IMR-90 (cell line): ENCODE results near the gene FLT3LG. TPM values are rescaled to one million over a fixed set of nuclear protein-coding genes. Genes with fewer than 3 reads are reported as not detected.

Experiments
- ATAC-seq: fragments of 200-7000 bp; cut with Tn5 transposase; 2 replicates; pipeline ENCODE4 v1.9.1; 2020; ENCODE audit warnings: low read depth, mild to moderate bottlenecking, moderate library complexity
- BruUV-seq: library from RNA; stranded (reverse); fragments of 400-500 nt; replicated peaks from 2 replicates; lab custom pipeline; 2021; lab: Mats Ljungman, UMichigan
- CTCF ChIA-PET: fragments of 300-600 bp; formaldehyde crosslinking; extraction: SDS; loops from one replicate; lab custom pipeline; 2021; ENCODE audit warnings: antibody characterized with exemption; lab: Yijun Ruan, JAX
- POLR2A ChIA-PET: fragments of 300-600 bp; sonication (Branson Sonifier 250); formaldehyde crosslinking; loops from one replicate; lab custom pipeline; 2022; ENCODE audit warnings: antibody characterized with exemption; ENCODE audit not compliant: unreplicated experiment; lab: Charles Lee
- DNase-seq: peaks from one replicate; pipeline ENCODE4 v3.0.0; 2013
- H2AFZ ChIP-seq: replicated peaks from 2 replicates; pipeline ENCODE3; 2013; ENCODE audit warnings: low read length, mild to moderate bottlenecking; ENCODE audit not compliant: poor library complexity
- H2AK5ac ChIP-seq: 2 replicates; pipeline ENCODE4 v1.6.1; 2013; ENCODE audit warnings: low read depth, low read length, inconsistent platforms
- H2AK9ac ChIP-seq: replicated peaks from 2 replicates; pipeline ENCODE3; 2013; ENCODE audit warnings: mild to moderate bottlenecking, low read depth, low read length, moderate library complexity; ENCODE audit not compliant: poor library complexity
- H2BK120ac ChIP-seq: 2 replicates; pipeline ENCODE4 v1.6.1; 2013; ENCODE audit warnings: low read depth, low read length, inconsistent platforms
- H2BK15ac ChIP-seq: 3 replicates; pipeline ENCODE4 v1.6.1; 2013; ENCODE audit warnings: low read depth, low read length, inconsistent platforms
- H2BK20ac ChIP-seq: 2 replicates; pipeline ENCODE4 v1.6.1; 2013; ENCODE audit warnings: low read depth, mild to moderate bottlenecking, inconsistent platforms, low read length, moderate library complexity
- H2BK5ac ChIP-seq: 2 replicates; pipeline ENCODE4 v1.6.1; 2013; ENCODE audit warnings: mild to moderate bottlenecking, low read depth, low read length, inconsistent platforms; ENCODE audit not compliant: poor library complexity, severe bottlenecking
- H3K14ac ChIP-seq: replicated peaks from 2 replicates; pipeline ENCODE4 v1.6.1; 2013; ENCODE audit warnings: low read depth, low read length, inconsistent platforms
- H3K18ac ChIP-seq: 2 replicates; pipeline ENCODE4 v1.6.1; 2013; ENCODE audit warnings: low read depth, low read length, control low read depth
- H3K23ac ChIP-seq: 2 replicates; pipeline ENCODE4 v1.6.1; 2013; ENCODE audit warnings: low read depth, low read length, inconsistent platforms
- H3K27ac ChIP-seq: 2 replicates; pipeline ENCODE4 v1.5.1; 2013; ENCODE audit warnings: mild to moderate bottlenecking, control low read depth, low read length; ENCODE audit not compliant: insufficient read depth
- H3K27me3 ChIP-seq: 2 replicates; pipeline ENCODE4 v1.6.1; 2013; ENCODE audit warnings: low read length; ENCODE audit not compliant: control insufficient read depth, insufficient read depth
- H3K36me3 ChIP-seq: 2 replicates; pipeline ENCODE4 v1.6.1; 2013; ENCODE audit warnings: low read length, mixed read lengths; ENCODE audit not compliant: control insufficient read depth, insufficient read depth
- H3K4ac ChIP-seq: 2 replicates; pipeline ENCODE4 v1.6.1; 2013; ENCODE audit warnings: low read depth, low read length, inconsistent platforms
- H3K4me1 ChIP-seq: 2 replicates; pipeline ENCODE4 v1.6.1; 2013; ENCODE audit warnings: low read length, mixed read lengths; ENCODE audit not compliant: control insufficient read depth, insufficient read depth
- H3K4me2 ChIP-seq: 2 replicates; pipeline ENCODE4 v1.6.1; 2013; ENCODE audit warnings: low read depth, mild to moderate bottlenecking, control low read depth, low read length, moderate library complexity
- H3K4me3 ChIP-seq: 2 replicates; pipeline ENCODE4 v1.5.1; 2013; ENCODE audit warnings: low read depth, mild to moderate bottlenecking, control low read depth, low read length, moderate library complexity; ENCODE audit not compliant: insufficient read depth
- H3K56ac ChIP-seq: 2 replicates; pipeline ENCODE4 v1.6.1; 2013; ENCODE audit warnings: low read length, inconsistent platforms; ENCODE audit not compliant: insufficient read depth; ENCODE audit errors: extremely low read depth
- H3K79me1 ChIP-seq, 2 experiments: 2 replicates each; pipeline ENCODE4 v1.6.1; 2013; ENCODE audit warnings: low read length in 2 of 2, inconsistent platforms in 1 of 2, low read depth in 1 of 2
- H3K9ac ChIP-seq: 2 replicates; pipeline ENCODE4 v1.6.1; 2013; ENCODE audit warnings: low read depth, low read length, control low read depth
- H3K9me1 ChIP-seq: 2 replicates; pipeline ENCODE4 v1.6.1; 2013; ENCODE audit warnings: low read length, inconsistent platforms; ENCODE audit not compliant: insufficient read depth
- H3K9me3 ChIP-seq: 2 replicates; pipeline ENCODE4 v1.6.1; 2013; ENCODE audit warnings: low read length; ENCODE audit not compliant: control insufficient read depth, insufficient read depth
- H4K20me1 ChIP-seq: 2 replicates; pipeline ENCODE4 v1.6.1; 2013; ENCODE audit warnings: low read length, inconsistent platforms; ENCODE audit not compliant: insufficient read depth
- H4K5ac ChIP-seq: 2 replicates; pipeline ENCODE4 v1.6.1; 2013; ENCODE audit warnings: mild to moderate bottlenecking, low read depth, low read length, control low read depth
- H4K8ac ChIP-seq, 2 experiments: 2 replicates each; pipeline ENCODE4 v1.6.1; 2013; ENCODE audit warnings: low read depth in 2 of 2, low read length in 2 of 2, control low read depth in 1 of 2, inconsistent platforms in 1 of 2
- H4K91ac ChIP-seq: 2 replicates; pipeline ENCODE4 v1.6.1; 2013; ENCODE audit warnings: low read depth, low read length, inconsistent platforms; ENCODE audit not compliant: insufficient read depth
- BHLHE40 ChIP-seq: fragments of 150-350 bp; IDR thresholded peaks from 2 replicates; pipeline ENCODE4 v1.6.1; 2016; ENCODE audit warnings: mild to moderate bottlenecking, low read depth, low read length
- CEBPB ChIP-seq: IDR thresholded peaks from 2 replicates; pipeline ENCODE4 v1.6.1; 2012; ENCODE audit warnings: low read depth, low read length, improper control_type of control experiment
- CHD1 ChIP-seq: IDR thresholded peaks from 2 replicates; pipeline ENCODE4 v1.6.1; 2012; ENCODE audit warnings: low read depth, low read length, improper control_type of control experiment
- CTCF ChIP-seq: conservative IDR thresholded peaks from 2 replicates; pipeline ENCODE4 v1.5.1; 2012; ENCODE audit warnings: mild to moderate bottlenecking, low read depth, low read length, improper control_type of control experiment
- ELK1 ChIP-seq: fragments of 150-350 bp; IDR thresholded peaks from 2 replicates; pipeline ENCODE4 v1.6.1; 2016; ENCODE audit warnings: low read depth, mild to moderate bottlenecking, low read length, moderate library complexity, borderline replicate concordance
- FOS ChIP-seq: fragments of 150-350 bp; IDR thresholded peaks from 2 replicates; pipeline ENCODE4 v1.6.1; 2016; ENCODE audit warnings: low read depth, low read length
- MAFK ChIP-seq: IDR thresholded peaks from 2 replicates; pipeline ENCODE4 v1.6.1; 2012; ENCODE audit warnings: low read depth, low read length, improper control_type of control experiment
- MAZ ChIP-seq: IDR thresholded peaks from 2 replicates; pipeline ENCODE4 v1.6.1; 2012; ENCODE audit warnings: low read depth, mild to moderate bottlenecking, low read length, improper control_type of control experiment, moderate library complexity, borderline replicate concordance
- MXI1 ChIP-seq: IDR thresholded peaks from 2 replicates; pipeline ENCODE4 v1.6.1; 2012; ENCODE audit warnings: low read depth, mild to moderate bottlenecking, low read length, moderate library complexity, borderline replicate concordance
- NFE2L2 ChIP-seq: fragments of 150-350 bp; IDR thresholded peaks from 2 replicates; pipeline ENCODE4 v1.6.1; 2016; ENCODE audit warnings: low read depth, mild to moderate bottlenecking, low read length
- POLR2A ChIP-seq: IDR thresholded peaks from 2 replicates; pipeline ENCODE4 v1.6.1; 2012; ENCODE audit warnings: mild to moderate bottlenecking, low read depth, low read length
- RAD21 ChIP-seq: IDR thresholded peaks from 2 replicates; pipeline ENCODE4 v1.6.1; 2012; ENCODE audit warnings: low read length, improper control_type of control experiment
- RCOR1 ChIP-seq: IDR thresholded peaks from 2 replicates; pipeline ENCODE4 v1.6.1; 2012; ENCODE audit warnings: mild to moderate bottlenecking, low read length, improper control_type of control experiment; ENCODE audit not compliant: insufficient replicate concordance
- RFX5 ChIP-seq: IDR thresholded peaks from 2 replicates; pipeline ENCODE4 v1.8.0; 2012; ENCODE audit warnings: low read depth, mild to moderate bottlenecking, low read length, moderate library complexity
- SMC3 ChIP-seq: fragments of 150-350 bp; IDR thresholded peaks from 2 replicates; pipeline ENCODE4 v1.6.1; 2016; ENCODE audit warnings: low read depth, mild to moderate bottlenecking, antibody characterized with exemption, low read length, moderate library complexity
- USF2 ChIP-seq: fragments of 150-350 bp; IDR thresholded peaks from 2 replicates; pipeline ENCODE4 v1.6.1; 2017; ENCODE audit warnings: mild to moderate bottlenecking, antibody characterized with exemption, low read length, low read depth
- WGBS, 2 experiments: methylation state at CpG; one replicate each; pipeline versions ENCODE4 v1.1.5 to v1.1.7; 2013; ENCODE audit warnings: missing lambda C conversion rate in 2 of 2; ENCODE audit not compliant: insufficient read length in 1 of 2; ENCODE audit errors: extremely low coverage in 2 of 2; 5-methylcytosine and 5-hydroxymethylcytosine counted together
- dilution Hi-C: fragments of 300-500 bp; cut with HindIII; formaldehyde crosslinking; loops from one replicate; pipeline ENCODE4 v1.14.3; 2018; ENCODE audit warnings: low sequenced_read_pairs; ENCODE audit not compliant: unreplicated experiment
- in situ Hi-C: fragments of 300-500 bp; cut with MboI; formaldehyde crosslinking; loops from 3 replicates; pipeline ENCODE4 v1.14.3; 2019; ENCODE audit warnings: low sequenced_read_pairs, inconsistent platforms, mixed read lengths
- intact Hi-C: fragments of 100-400 bp; cut with micrococcal nuclease; formaldehyde crosslinking; loops from 2 replicates; pipeline ENCODE4 v1.10.0; 2022
- polyA plus RNA-seq, 3 experiments: library from polyadenylated mRNA; depleted of rRNA; stranded (reverse); fragments of >200 nt; gene quantifications; 2 replicates each; pipeline ENCODE4 v1.2.3, GENCODE V29; 2012; ENCODE audit warnings: low replicate concordance in 1 of 3
- total RNA-seq: library from RNA; depleted of rRNA; stranded (reverse); fragments of >200 nt; gene quantifications from 2 replicates; pipeline ENCODE4 v1.2.3, GENCODE V29; 2012

Gene FLT3LG
- total and polyA plus RNA-seq, 2 of the 4 experiments (the other 2 are of a cell fraction): 0.90 to 8.3 TPM

DNA sequence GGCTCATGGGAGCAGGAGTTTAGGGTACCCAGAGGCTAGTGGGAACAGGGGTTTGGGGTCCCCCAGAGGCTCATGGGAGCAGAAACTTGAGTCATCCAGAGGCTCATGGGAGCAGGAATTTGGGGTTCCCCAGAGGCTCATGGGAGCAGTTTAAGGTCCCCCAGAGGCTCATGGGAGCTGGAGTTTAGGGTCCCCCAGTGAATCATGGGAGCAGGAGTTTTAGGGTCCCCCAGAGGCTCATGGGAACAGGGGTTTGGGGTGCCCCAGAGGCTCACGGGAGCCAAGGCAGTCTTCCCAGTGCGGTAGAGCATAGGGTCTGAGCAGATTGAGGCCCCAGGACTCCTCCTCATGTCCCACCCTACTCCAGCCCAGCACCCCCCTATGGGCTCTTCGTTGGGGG is 8.6 kb upstream of the FLT3LG start:
- Histone ChIP-seq H2BK20ac (no peak overlapping the region), H3K4me3 (no peak overlapping the region), H2BK15ac (no peak overlapping the region), H4K8ac (no peak overlapping the region), H2AK5ac (no peak overlapping the region), H3K9ac (no peak overlapping the region), H3K4ac (no peak overlapping the region), H3K23ac (no peak overlapping the region), H3K9me3 (no peaks in the 10 kb centered on the region), H3K56ac (no peak overlapping the region), H4K20me1 (no peaks in the 10 kb centered on the region), H2BK120ac (no peak overlapping the region), H3K14ac (no peak overlapping the region), H4K91ac (no peak overlapping the region), H3K4me1 (peaks cover 2% of the 10 kb centered on the region; the same call in 1 of the 2 replicates), H2BK5ac (no peak overlapping the region), H3K79me1 (no peaks in the 10 kb centered on the region), H3K36me3 (peaks cover 10% of the 10 kb centered on the region), H4K5ac (no peak overlapping the region), H3K4me2 (no peak overlapping the region), H3K9me1 (peaks cover 2% of the 10 kb centered on the region; the same call in 1 of the 2 replicates), H3K27ac (no peak overlapping the region), H3K27me3 (no peaks in the 10 kb centered on the region), H3K18ac (no peak overlapping the region), H2AFZ (no peak overlapping the region), H2AK9ac (no peak overlapping the region)
- dilution Hi-C loops (no loop called here), in situ Hi-C loops (no loop called here), intact Hi-C loops (no loop called here)
- no TSS peak for BruUV-seq
- CTCF ChIA-PET: no interaction called here
- no peak for TF ChIP-seq CHD1
- no peak for TF ChIP-seq RAD21
- TF ChIP-seq FOS: no peak
- no peak for TF ChIP-seq MXI1
- TF ChIP-seq CTCF: no peak
- no peak for TF ChIP-seq MAZ
- no peak for TF ChIP-seq RFX5
- TF ChIP-seq MAFK: no peak
- no peak for TF ChIP-seq NFE2L2
- no peak for TF ChIP-seq CEBPB
- no peak for TF ChIP-seq SMC3
- no peak for TF ChIP-seq POLR2A
- TF ChIP-seq RCOR1: no peak
- no peak for TF ChIP-seq BHLHE40
- no peak for TF ChIP-seq USF2
- no peak for TF ChIP-seq ELK1
- POLR2A ChIA-PET: no interaction called here
- no CpG with 5 or more reads among the region's 3 CpGs for WGBS, 2 experiments
- DNase-seq (no peak), ATAC-seq (no peak)
